ENCODE results near the gene DOHH. TPM values are rescaled to one million over a fixed set of nuclear protein-coding genes. Genes with fewer than 3 reads are reported as not detected.

The DOHH gene
- total RNA-seq (2014; rRNA removed), result 51.4 and 58.3 TPM in 2 replicates
- Bru-seq, nascent RNA, result percentile 57 among the genes with signal in this experiment
- BruChase-seq, experiment 1, labeled RNA remaining after a 6-hour chase, result percentile 70 among the genes with signal in this experiment
- percentile 57 among the genes with signal in this experiment for BruChase-seq, experiment 2, labeled RNA remaining after a 2-hour chase
- long read RNA-seq, transcript DOHH-201 (5 exons, 2,031 nt), result major isoform, 63 of 74 reads
- long read RNA-seq, partial matches to known transcripts, result 4 of 74 reads
- long read RNA-seq, other reads (novel, unspliced or antisense), result 7 of 74 reads

DNA sequence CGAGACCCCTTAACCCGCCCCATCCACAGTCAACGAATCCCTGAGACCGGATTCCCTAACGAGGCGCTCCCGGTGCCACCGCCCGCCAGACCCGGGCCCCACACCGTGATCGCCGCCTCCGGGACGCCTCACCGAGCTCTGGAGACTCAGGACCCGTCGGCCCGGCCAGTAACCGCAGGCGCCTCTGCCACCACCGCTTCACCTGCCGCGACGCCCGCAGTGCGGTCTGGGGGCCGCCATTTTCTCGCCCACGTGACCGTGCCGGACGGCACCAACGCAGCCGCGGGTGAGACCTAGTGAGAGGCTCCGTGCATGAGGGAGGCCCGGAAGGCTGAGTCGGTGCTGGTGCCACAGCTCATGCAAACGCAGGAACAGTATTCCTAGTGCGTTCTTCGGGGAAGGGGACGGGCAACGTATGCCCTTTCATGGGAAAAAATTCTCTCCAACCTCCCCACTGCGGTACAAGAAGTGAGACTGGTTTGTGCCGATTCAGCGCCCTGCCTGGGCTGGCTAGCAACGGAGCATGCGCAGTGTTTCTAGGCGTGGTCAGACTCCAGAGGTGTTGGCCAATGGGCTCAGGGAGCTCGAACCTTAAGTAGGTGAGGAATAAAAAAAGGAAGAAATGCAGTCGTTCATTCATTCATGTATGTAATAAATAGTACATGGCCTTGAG lies at the start of gene DOHH:
DOHH (minus strand) TSS at position 246 of the 673 bp plus-strand sequence. CDS start 3,860 bp downstream, outside the sequence.
- BruUV-seq (replicated peaks), result no TSS peak
- H3K79me2 ChIP-seq (ENCODE audit: low read length), result peaks cover 33% of the 10 kb centered on the region
- H3K9ac ChIP-seq (ENCODE audit: low read length), result peak within 1 kb of the TSS; percentile 86
- H4K20me1 ChIP-seq (ENCODE audit: low read length), result no peaks in the 10 kb centered on the region
- H3K4me2 ChIP-seq (ENCODE audit: low read length), result peak within 1 kb of the TSS; percentile 81
- CTCF ChIA-PET, result no interaction called here
- H3K27me3 ChIP-seq (ENCODE audit: low read length), result no peaks in the 10 kb centered on the region
- peak within 1 kb of the TSS; percentile 72 for H2AFZ ChIP-seq (ENCODE audit: low read length)
- DNase-seq, result peak; percentile 94
- H3K4me1 ChIP-seq (ENCODE audit: insufficient read depth, low read length), result peaks cover 13% of the 10 kb centered on the region
- peak within 1 kb of the TSS; percentile 68 for H3K27ac ChIP-seq (ENCODE audit: low read length)
- POLR2A ChIA-PET (ENCODE audit: unreplicated experiment), result interaction anchor here (0.6 kb wide), 1 partner anchor 58 kb away, joined by 3 read pairs; no protein-coding TSS in a partner anchor
- intact Hi-C loops (cut with micrococcal nuclease), result no loop called here
- H3K9me3 ChIP-seq (ENCODE audit: low read length), result no peaks in the 10 kb centered on the region
- H3F3A ChIP-seq (ENCODE audit: low read length, unreplicated experiment), result no peaks in the 10 kb centered on the region
- no peak for TF ChIP-seq EZH2 (IDR thresholded peaks at IDR 0.05; ENCODE audit: low read length, unreplicated experiment)
- no peak for TF ChIP-seq CTCF (conservative IDR thresholded peaks at IDR 0.05; ENCODE audit: low read depth, low read length)
- TF ChIP-seq EZH2phosphoT487 (IDR thresholded peaks at IDR 0.05; ENCODE audit: borderline replicate concordance, low read length), result no peak
- H3K36me3 ChIP-seq (ENCODE audit: low read depth, low read length), result no peaks in the 10 kb centered on the region; the same call in 1 of the 2 replicates
- H3K4me3 ChIP-seq (ENCODE audit: low read length), result peak within 1 kb of the TSS; percentile 98
- ATAC-seq, result peak; percentile 94
- no peaks in the 10 kb centered on the region for H3K9me2 ChIP-seq (replicated peaks; ENCODE audit: low read length)

DNA sequence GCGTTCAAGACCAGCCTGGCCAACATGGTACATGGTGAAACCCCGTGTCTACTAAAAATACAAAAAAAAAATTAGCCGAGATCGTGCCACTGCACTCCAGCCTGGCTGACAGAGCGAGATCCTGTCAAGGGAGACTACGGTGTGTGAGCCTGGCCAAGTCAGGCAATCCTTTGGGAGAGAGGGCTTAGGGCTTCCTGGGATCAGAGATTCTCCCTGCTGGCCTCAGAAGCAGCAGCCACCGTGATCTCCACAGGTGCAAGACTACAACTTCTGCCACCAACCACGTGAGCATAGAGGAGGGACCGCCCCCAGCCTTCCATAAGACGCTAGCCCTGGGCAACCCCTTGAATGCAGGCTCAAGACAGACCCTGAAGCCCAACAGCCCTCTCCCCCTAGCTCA lies 49.3 kb upstream of the DOHH start:
- no peaks in the 10 kb centered on the region for H3K9me2 ChIP-seq (replicated peaks; ENCODE audit: low read length)
- peaks cover 18% of the 10 kb centered on the region for H3K79me2 ChIP-seq (ENCODE audit: low read length)
- no peak for DNase-seq
- ChIA-PET CTCF (no interaction called here), POLR2A (ENCODE audit: unreplicated experiment) (no interaction called here)
- 0 out of 2 replicates have a peak, but pooled peaks cover 3% of the 10 kb centered on the region for H4K20me1 ChIP-seq (ENCODE audit: low read length)
- BruUV-seq (replicated peaks), result no TSS peak
- H3F3A ChIP-seq (ENCODE audit: low read length, unreplicated experiment), result no peaks in the 10 kb centered on the region
- H3K27me3 ChIP-seq (ENCODE audit: low read length), result no peaks in the 10 kb centered on the region
- peaks cover 5% of the 10 kb centered on the region; the same call in 1 of the 2 replicates for H3K4me1 ChIP-seq (ENCODE audit: insufficient read depth, low read length)
- TF ChIP-seq EZH2phosphoT487 (IDR thresholded peaks at IDR 0.05; ENCODE audit: borderline replicate concordance, low read length) (no peak), CTCF (conservative IDR thresholded peaks at IDR 0.05; ENCODE audit: low read depth, low read length) (no peak), EZH2 (IDR thresholded peaks at IDR 0.05; ENCODE audit: low read length, unreplicated experiment) (no peak)
- no peak overlapping the region for H3K4me2 ChIP-seq (ENCODE audit: low read length)
- intact Hi-C loops (cut with micrococcal nuclease), result no loop called here
- H3K4me3 ChIP-seq (ENCODE audit: low read length), result no peak overlapping the region
- no peaks in the 10 kb centered on the region for H3K9me3 ChIP-seq (ENCODE audit: low read length)
- no peak for ATAC-seq
- 0 out of 2 replicates have a peak, but pooled peaks cover 6% of the 10 kb centered on the region for H3K36me3 ChIP-seq (ENCODE audit: low read depth, low read length)
- no peak overlapping the region for H2AFZ ChIP-seq (ENCODE audit: low read length)
- H3K27ac ChIP-seq (ENCODE audit: low read length), result no peak overlapping the region
- no peak overlapping the region for H3K9ac ChIP-seq (ENCODE audit: low read length)

All from PC-3 (cell line).